VCaP (cell line): ENCODE measurements around the gene DIP2C.
A peak's percentile ranks its signal among the peaks of the same experiment; 100 is the strongest.

Experiments
- H3K27ac ChIP-seq: fragments of 450-650 bp; 2 replicates; pipeline ENCODE4 v1.5.1; 2017
- CTCF ChIP-seq: fragments of 450-650 bp; conservative IDR thresholded peaks from 2 replicates; pipeline ENCODE4 v1.5.1; 2017; ENCODE audit warnings: mild to moderate bottlenecking, moderate library complexity

DIP2C gene

GRCh38 chr10:235915-236314, 453.6 kb downstream of the DIP2C start:
- H3K27ac ChIP-seq: peak overlapping the region; percentile 93
- no peak for TF ChIP-seq CTCF

- peak overlapping the region; percentile 93 for H3K27ac ChIP-seq
- TF ChIP-seq CTCF: no peak
These were observed 454.6 kb downstream of the DIP2C start for GRCh38 chr10:234708-235406.

GRCh38 chr10:232878-233277, 456.6 kb downstream of the DIP2C start:
- peak overlapping the region; percentile 93 for H3K27ac ChIP-seq
- TF ChIP-seq CTCF: no peak

- peak overlapping the region; percentile 93; the same call in 1 of the 2 replicates for H3K27ac ChIP-seq
- TF ChIP-seq CTCF: no peak
These were observed 457.4 kb downstream of the DIP2C start for GRCh38 chr10:232061-232460.

- peak; percentile 36 for TF ChIP-seq CTCF
- no peak overlapping the region for H3K27ac ChIP-seq
These were observed 458.7 kb downstream of the DIP2C start for GRCh38 chr10:230758-231157.

- no peak for TF ChIP-seq CTCF
- no peak overlapping the region for H3K27ac ChIP-seq
These were observed 461.1 kb downstream of the DIP2C start for GRCh38 chr10:228366-228765.

GRCh38 chr10:227014-227413, 462.5 kb downstream of the DIP2C start:
- no peak for TF ChIP-seq CTCF

More at GRCh38 chr10:227014-227413, 462.5 kb downstream of the DIP2C start:
- no peak overlapping the region for H3K27ac ChIP-seq
